Measurements from ENCODE around the gene YIPF3.

DNA sequence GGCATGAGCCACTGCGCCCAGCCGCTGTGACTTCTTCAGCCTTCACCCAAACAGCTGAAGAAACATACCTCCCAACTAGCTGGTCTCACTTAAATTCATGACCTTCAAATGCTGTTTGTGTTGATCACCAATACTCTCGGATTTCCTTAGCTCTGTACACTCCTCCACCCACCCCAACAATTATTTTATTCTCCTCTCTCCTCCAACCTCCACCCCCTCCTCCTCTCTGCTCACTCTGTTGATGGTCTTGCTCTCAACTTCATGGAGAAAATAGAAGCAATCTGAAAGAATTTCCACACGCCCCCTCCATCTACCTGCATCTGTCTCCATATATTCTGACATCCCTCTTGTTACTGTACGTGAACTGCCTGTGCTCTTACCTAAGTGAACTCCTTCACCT lies 54.8 kb downstream of the YIPF3 start:
- no peak for TF ChIP-seq CTCF (optimal IDR thresholded peaks at IDR 0.05 in 1 of 3, IDR thresholded peaks at IDR 0.05 in 1 of 3, conservative IDR thresholded peaks at IDR 0.05 in 1 of 3; ENCODE audit: extremely low read depth in 1 of 3, insufficient read depth in 2 of 3, low read length in 3 of 3)
- TF ChIP-seq EZH2 (IDR thresholded peaks at IDR 0.05; ENCODE audit: low read length): no peak
